Right ventricle myocardium superior (tissue), 1 donor: ENCODE results near the gene AXDND1. TPM values are rescaled to one million over a fixed set of nuclear protein-coding genes. Genes with fewer than 3 reads are reported as not detected.
"Not testable (repeated sequence)": the region's sequence is repeated elsewhere in the genome, so short reads cannot be mapped to it uniquely, and the experiment has no call there.

Experiments used
- ATAC-seq: fragments of 200-7000 bp; cut with Tn5 transposase; one replicate; pipeline ENCODE4 v1.9.1; 2020; ENCODE audit warnings: mild to moderate bottlenecking; ENCODE audit not compliant: poor library complexity
- DNase-seq: peaks from one replicate; pipeline ENCODE4 v3.0.0-alpha.2; 2020
- intact Hi-C: fragments of 100-400 bp; cut with DNase I; formaldehyde crosslinking; loops from one replicate; pipeline ENCODE4 v1.11.2; 2022
- total RNA-seq: library from RNA; stranded (reverse); fragmentation: NEBNext Ultra II Directional; extraction: Animal tissue kit (Norgen Biotek cat#: 25700); gene quantifications from one replicate; pipeline ENCODE4 v1.2.1, GENCODE V29; 2021
- donor health status: DM: no; HTN: yes; CAD: no; lungs with severe emphysema.

Gene AXDND1
- total RNA-seq, 1 donor from 2014 or later = not detected

GRCh38 chr1:179361631-179362030 is 4.1 kb upstream of the AXDND1 start:
- DNase-seq, ATAC-seq, intact Hi-C loops: not testable (repeated sequence)

GRCh38 chr1:179366093-179366800 is 476 bp downstream of the AXDND1 start:
- DNase-seq (no peak), ATAC-seq (no peak)
- intact Hi-C loops = loop anchor here (5.0 kb wide), 2 partner anchors 114 to 284 kb away; partner anchors contain the start of gene TOR3A

- DNase-seq = no peak
- ATAC-seq = no peak
- intact Hi-C loops = loop anchor here (5.0 kb wide), 2 partner anchors 118 to 288 kb away; partner anchors contain the start of gene TOR3A
Observed at GRCh38 chr1:179369751-179370341, 4.1 kb downstream of the AXDND1 start.

- ATAC-seq = no peak
- intact Hi-C loops = no loop called here
- DNase-seq = no peak
Observed at GRCh38 chr1:179372160-179372559, 6.4 kb downstream of the AXDND1 start.

- no peak for DNase-seq
- no peak for ATAC-seq
- intact Hi-C loops = no loop called here
Observed at GRCh38 chr1:179376223-179376622, 10.5 kb downstream of the AXDND1 start.

DNA sequence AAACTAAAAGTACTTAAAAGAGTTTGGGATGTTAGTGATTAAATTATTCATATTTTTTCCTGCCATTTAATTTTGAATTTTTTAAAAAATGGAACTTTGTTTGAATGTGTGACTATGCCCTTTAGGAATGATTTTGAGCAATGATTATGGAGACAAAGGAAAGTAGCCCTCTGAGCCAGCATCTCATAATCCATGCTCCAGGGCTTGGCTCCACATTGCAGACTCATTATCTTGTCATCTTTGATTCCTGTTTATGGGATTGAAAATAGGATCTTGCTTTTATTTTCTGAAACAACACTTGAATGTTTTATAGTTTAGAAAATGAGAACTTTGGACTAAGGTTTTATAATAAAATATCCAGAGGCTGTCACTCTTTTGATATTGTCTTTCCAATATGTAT is 14.5 kb downstream of the AXDND1 start:
- ATAC-seq (no peak), DNase-seq (no peak)
- intact Hi-C loops = no loop called here

DNA sequence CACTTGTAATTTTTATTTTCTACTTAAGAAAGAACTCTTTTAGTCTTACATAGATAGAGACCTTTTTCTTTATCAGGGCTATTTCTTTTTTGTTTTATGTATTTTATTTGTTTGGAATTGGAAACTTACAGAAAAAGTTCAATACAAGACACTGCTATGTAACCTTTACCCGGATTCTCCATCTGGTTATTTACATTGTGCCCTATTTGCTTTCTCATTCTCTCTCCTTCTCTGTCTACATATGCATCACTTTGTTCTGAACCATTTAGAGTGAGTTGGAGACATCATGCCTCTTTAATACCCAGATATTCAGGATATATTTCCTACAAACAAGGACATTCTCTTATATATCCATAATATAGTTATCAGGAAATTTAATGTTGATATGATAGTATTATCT is 18.3 kb downstream of the AXDND1 start:
- no peak for DNase-seq
- intact Hi-C loops = no loop called here
- ATAC-seq = no peak

- intact Hi-C loops = no loop called here
- DNase-seq = no peak
- no peak for ATAC-seq
Observed at GRCh38 chr1:179385510-179385909, 19.7 kb downstream of the AXDND1 start.

- ATAC-seq = no peak
- DNase-seq = no peak
- intact Hi-C loops = no loop called here
Observed at GRCh38 chr1:179393721-179394120, 27.9 kb downstream of the AXDND1 start.

- intact Hi-C loops = not testable (repeated sequence)
Observed at GRCh38 chr1:179399399-179399798, 33.6 kb downstream of the AXDND1 start.

GRCh38 chr1:179417760-179418159 is 52.0 kb downstream of the AXDND1 start:
- intact Hi-C loops, ATAC-seq, DNase-seq: not testable (repeated sequence)

More at GRCh38 chr1:179399399-179399798, 33.6 kb downstream of the AXDND1 start:
- not testable (repeated sequence) for DNase-seq, ATAC-seq

DNA sequence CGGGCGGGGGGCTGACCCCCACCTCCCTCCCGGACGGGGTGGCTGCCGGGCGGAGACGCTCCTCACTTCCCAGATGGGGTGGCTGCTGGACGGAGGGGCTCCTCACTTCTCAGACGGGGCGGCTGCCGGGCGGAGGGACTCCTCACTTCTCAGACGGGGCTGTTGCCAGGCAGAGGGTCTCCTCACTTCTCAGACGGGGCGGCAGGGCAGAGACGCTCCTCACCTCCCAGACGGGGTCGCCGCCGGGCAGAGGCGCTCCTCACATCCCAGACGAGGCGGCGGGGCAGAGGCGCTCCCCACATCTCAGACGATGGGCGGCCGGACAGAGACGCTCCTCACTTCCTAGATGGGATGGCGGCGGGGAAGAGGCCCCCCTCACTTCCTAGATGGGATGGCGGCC is 52.9 kb downstream of the AXDND1 start:
- intact Hi-C loops, DNase-seq, ATAC-seq: not testable (repeated sequence)

DNA sequence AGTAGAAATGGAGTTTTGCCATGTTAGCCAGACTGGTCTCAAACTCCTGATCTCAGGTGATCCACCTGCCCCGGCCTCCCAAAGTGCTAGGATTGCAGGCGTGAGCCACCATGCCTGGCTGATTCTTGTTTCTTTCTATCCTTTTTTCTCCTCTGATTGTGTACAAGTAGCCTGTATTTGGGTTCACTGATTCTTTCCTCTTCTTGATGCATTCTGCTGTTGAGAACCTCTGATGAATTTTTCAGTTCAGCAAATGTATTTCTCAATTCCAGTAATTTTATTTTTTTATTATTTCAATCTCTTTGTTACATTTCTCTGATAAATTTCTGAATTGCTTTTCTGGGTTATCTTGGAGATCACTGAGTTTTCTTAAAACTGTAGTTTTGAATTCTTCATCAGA is 58.8 kb downstream of the AXDND1 start:
- DNase-seq = no peak
- intact Hi-C loops = no loop called here
- ATAC-seq = no peak

DNA sequence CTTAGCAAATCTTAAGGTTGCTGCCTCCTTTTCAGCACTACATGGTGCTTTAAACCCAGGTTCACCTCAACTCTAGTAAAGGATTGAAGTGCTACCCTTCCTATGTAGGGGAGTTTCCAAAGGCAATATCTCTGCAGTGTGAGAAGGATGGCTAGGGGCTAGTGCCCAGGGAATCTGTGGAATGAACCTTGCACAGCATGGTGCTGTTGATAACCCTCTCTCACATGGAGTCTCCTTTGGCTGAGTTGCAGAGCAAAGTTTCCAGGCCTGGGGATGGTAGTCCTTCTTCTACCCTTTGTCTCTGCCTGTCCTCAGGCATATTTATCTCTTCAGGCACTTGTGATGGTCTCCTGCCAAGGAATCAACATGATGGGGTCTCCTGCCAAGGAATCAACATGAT is 59.4 kb downstream of the AXDND1 start:
- DNase-seq (no peak), ATAC-seq (no peak)
- intact Hi-C loops = no loop called here

GRCh38 chr1:179437171-179437570 is 71.4 kb downstream of the AXDND1 start:
- intact Hi-C loops = no loop called here
- no peak for ATAC-seq
- DNase-seq = no peak

- intact Hi-C loops, DNase-seq, ATAC-seq: not testable (repeated sequence)
Observed at GRCh38 chr1:179439646-179440045, 73.9 kb downstream of the AXDND1 start.

GRCh38 chr1:179440301-179440700 is 74.5 kb downstream of the AXDND1 start:
- intact Hi-C loops, DNase-seq, ATAC-seq: not testable (repeated sequence)

GRCh38 chr1:179440971-179441370 is 75.2 kb downstream of the AXDND1 start:
- intact Hi-C loops = no loop called here
- DNase-seq = no peak
- no peak for ATAC-seq

- ATAC-seq (no peak), DNase-seq (no peak)
- intact Hi-C loops = no loop called here
Observed at GRCh38 chr1:179441501-179441900, 75.7 kb downstream of the AXDND1 start.

- DNase-seq, ATAC-seq, intact Hi-C loops: not testable (repeated sequence)
Observed at GRCh38 chr1:179442846-179443245, 77.1 kb downstream of the AXDND1 start.
